Endothelial cell of umbilical vein (primary cell): ENCODE measurements around the gene KIF26B.

Source experiments
- CTCF ChIP-seq, 2 donors: IDR thresholded peaks; 1 replicate in 1 of 2; 2 replicates in 1 of 2; pipeline ENCODE4 v1.5.1; 2011; ENCODE audit warnings: low read length in 2 of 2, mild to moderate bottlenecking in 2 of 2, moderate library complexity in 2 of 2, control low read depth in 1 of 2, inconsistent platforms in 1 of 2, low read depth in 1 of 2; ENCODE audit not compliant: insufficient read depth in 1 of 2; ENCODE audit errors: extremely low read depth in 1 of 2
- EZH2 ChIP-seq: IDR thresholded peaks from 2 replicates; pipeline ENCODE4 v1.6.1; 2012; ENCODE audit warnings: borderline replicate concordance, low read depth, mild to moderate bottlenecking, moderate library complexity, low read length, inconsistent platforms; ENCODE audit not compliant: severe bottlenecking
- GATA2 ChIP-seq: IDR thresholded peaks from 2 replicates; pipeline ENCODE4 v1.7.0; 2011; ENCODE audit warnings: low read depth, mild to moderate bottlenecking, moderate library complexity, mixed read lengths, low read length; ENCODE audit not compliant: insufficient read length, insufficient read depth
- MAX ChIP-seq: IDR thresholded peaks from 2 replicates; pipeline ENCODE4 v1.6.1; 2011; ENCODE audit not compliant: insufficient read depth, insufficient read length
- MYC ChIP-seq: IDR thresholded peaks from one replicate; pipeline ENCODE4 v1.6.1; 2011; ENCODE audit warnings: mild to moderate bottlenecking, low read depth, low read length
- POLR2A ChIP-seq: IDR thresholded peaks from 2 replicates; pipeline ENCODE4 v1.6.1; 2012; ENCODE audit warnings: low read depth, mild to moderate bottlenecking, control low read depth, low read length
- POLR2AphosphoS5 ChIP-seq: IDR thresholded peaks from 2 replicates; pipeline ENCODE4 v1.6.1; 2012; ENCODE audit warnings: low read depth, mild to moderate bottlenecking, control low read depth, low read length, moderate library complexity; ENCODE audit not compliant: insufficient read depth

- TF ChIP-seq CTCF (IDR thresholded peaks at IDR 0.05; ENCODE audit: extremely low read depth in 1 of 2, insufficient read depth in 1 of 2, low read depth in 1 of 2, low read length in 2 of 2) (no peak), MYC (no peak), EZH2 (no peak), POLR2AphosphoS5 (no peak), MAX (no peak), POLR2A (no peak), GATA2 (no peak)
These were observed 101.0 kb downstream of the KIF26B start for GRCh38 chr1:245255783-245256182.
